GM21381 (cell line): ENCODE measurements around the gene CPXM2.

ENCODE experiments used
- ATAC-seq: cut with Tn5 transposase; IDR thresholded peaks from one replicate; pipeline ENCODE4 v1.9.1; 2021; ENCODE audit warnings: mild to moderate bottlenecking, moderate library complexity; ENCODE audit not compliant: unreplicated experiment

CPXM2 gene

DNA sequence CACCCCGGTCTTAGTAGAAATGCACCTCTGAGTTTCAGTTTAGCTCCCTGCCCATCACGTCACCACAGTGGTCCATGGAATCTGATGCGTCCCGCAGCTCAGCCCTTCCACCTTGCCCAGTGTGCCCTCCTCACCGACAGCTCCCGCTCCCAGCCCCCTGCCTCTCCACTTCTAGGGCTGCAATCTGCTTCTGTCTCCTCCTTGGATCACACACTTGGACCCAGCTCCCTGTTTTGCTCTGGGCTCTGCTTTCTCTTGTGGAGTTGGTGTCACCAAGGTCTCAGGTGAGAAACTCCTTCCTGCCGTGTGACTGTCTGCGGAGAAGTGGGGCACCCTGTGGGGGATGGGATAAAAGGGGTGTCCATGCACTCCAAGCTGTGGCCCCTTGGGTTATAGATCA lies 187.5 kb downstream of the CPXM2 start:
- ATAC-seq, result no peak

DNA sequence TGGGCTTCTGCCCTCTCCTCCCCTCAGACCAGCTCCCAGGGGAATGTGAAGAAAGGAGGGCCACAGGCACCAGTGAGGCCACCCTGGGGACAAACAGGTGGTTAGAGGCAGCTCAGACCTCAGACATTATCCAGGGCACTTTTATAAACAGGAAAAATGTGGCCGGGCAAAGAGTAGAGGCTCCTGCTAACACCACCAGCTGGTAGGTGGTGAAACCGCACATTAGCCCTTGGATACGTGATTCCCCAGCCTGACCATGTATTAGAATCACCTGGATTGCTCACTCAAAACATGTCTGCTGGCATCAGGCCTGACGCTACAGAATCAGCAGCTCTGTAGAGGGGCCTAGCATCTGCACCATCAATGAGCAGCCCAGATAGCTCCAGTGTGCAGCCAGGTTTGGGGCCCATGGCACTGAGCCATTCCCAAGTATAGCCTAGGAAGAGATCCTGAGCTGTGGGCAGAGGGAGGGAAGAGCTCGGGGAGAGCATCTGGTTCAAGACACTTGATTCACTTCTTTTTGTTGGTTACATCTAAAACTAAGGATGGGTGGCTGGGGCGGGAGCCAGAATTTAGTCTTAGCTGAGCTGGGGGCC lies 188.3 kb downstream of the CPXM2 start:
- ATAC-seq, result no peak
